ENCODE measurements around the gene CEP83.
"Not testable (repeated sequence)": the region's sequence is repeated elsewhere in the genome, so short reads cannot be mapped to it uniquely, and the experiment has no call there.

Gene CEP83

DNA sequence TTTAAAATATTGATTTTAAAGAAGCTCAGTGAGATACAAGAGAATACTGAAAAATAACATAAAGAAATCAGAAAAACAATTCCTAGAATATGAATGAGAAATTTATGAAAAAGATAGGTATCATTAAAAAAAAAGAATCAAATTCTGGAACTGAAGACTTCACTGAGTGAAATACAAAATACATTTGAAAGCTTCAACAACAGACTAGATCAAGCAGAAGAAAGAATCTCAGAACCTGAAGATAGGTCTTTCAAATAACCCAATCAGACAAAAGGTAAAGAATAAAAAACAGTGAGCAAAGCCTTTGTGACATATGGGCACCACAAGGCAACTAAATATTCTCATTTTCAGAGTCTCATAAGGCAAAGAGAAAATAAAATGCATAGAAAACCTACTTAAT lies 29.4 kb downstream of the CEP83 start:
- no peak for DNase-seq (ENCODE audit: low spot score)

DNA sequence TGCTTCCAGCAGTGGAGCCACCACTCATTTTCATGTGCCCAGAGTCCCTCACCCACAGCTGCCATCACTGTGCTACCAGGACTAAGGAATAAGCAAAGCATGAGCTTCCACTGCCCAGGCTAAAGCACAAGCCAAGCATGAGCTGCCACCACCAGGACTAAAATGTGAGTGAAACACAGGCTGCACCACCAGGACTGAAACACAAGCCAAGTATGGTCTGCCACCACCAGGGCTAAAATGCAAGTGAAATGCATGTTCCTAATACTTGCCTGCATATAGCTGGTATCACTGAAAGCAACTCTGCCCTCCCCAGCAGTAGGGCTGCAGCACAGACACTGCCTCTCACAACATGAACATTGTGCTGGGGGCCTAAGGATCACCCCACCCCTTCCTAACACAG lies 30.0 kb downstream of the CEP83 start:
- DNase-seq (ENCODE audit: low spot score), result no peak

GRCh38 chr12:94429191-94429590 lies 30.5 kb downstream of the CEP83 start:
- DNase-seq (ENCODE audit: low spot score), result no peak

DNA sequence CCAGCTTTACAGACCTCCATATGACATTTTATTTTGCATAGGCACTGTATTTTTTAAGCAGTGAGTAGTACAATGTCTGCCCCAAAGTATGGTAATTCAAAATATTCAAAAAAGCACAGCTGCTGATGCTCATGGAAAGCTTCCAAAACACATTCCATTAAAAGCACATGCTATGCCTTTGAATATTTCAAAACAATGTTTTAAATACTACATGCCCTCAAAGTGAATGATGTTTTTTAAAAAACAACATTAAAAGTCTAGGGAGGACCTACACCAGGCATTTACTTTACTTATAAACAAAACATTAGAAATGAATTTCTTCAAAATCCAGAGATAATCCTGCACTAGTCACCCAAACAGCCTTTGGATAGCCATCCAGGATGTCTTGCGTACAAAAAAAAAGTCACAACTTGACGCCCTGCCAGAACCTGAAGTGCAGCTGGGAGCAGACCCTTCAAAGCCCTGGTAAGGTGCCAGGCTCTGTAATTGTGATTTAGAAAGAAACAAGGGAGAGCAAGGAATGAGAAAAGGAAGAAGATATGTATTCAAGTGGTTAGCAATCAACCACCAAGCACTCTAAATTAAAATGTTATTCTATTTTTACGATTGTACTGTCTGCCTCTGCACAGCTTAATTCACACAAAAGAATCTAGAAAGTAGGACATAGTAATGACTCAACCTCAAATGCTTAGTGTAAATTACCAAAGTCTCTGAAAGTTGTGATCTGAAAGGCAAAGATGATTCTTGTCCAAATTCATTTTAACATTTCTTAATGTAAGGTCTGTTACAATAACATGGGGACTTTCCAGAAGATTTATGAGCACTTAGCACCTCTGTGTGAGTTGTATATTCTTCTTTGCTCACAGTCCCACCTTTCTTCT lies 31.9 kb downstream of the CEP83 start:
- no peak for DNase-seq (ENCODE audit: low spot score)

GRCh38 chr12:94426049-94426448 lies 33.6 kb downstream of the CEP83 start:
- DNase-seq (ENCODE audit: low spot score), result no peak

- not testable (repeated sequence) for DNase-seq (ENCODE audit: low spot score)
Measured at GRCh38 chr12:94424830-94425229, 34.8 kb downstream of the CEP83 start.

- DNase-seq (ENCODE audit: low spot score), result no peak
Measured at GRCh38 chr12:94421868-94422740, 37.6 kb downstream of the CEP83 start.

- DNase-seq (ENCODE audit: low spot score), result no peak
Measured at GRCh38 chr12:94418517-94418916, 41.1 kb downstream of the CEP83 start.

GRCh38 chr12:94416613-94417012 lies 43.1 kb downstream of the CEP83 start:
- DNase-seq (ENCODE audit: low spot score), result no peak

DNA sequence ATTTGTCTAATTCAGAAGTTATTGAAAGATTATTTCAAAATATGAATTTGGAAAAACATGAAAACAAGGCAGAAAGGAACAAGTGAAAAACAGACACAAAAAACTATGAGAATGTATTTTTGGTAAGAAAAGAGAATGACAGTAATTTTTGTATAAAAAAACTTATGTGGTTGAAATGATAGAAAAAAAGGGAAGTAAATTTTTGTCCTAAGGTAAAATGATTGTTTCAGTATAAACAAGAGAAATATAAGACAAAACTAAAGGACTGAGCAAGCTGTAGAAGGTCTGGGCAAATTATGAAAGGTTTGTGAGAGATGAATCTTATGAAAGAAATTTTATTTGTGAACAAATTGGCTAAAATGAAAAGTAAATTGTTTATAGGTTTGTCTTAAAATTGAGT lies 44.6 kb downstream of the CEP83 start:
- no peak for DNase-seq (ENCODE audit: low spot score)

GRCh38 chr12:94405413-94406116 lies 54.1 kb downstream of the CEP83 start:
- no peak for DNase-seq (ENCODE audit: low spot score)

DNA sequence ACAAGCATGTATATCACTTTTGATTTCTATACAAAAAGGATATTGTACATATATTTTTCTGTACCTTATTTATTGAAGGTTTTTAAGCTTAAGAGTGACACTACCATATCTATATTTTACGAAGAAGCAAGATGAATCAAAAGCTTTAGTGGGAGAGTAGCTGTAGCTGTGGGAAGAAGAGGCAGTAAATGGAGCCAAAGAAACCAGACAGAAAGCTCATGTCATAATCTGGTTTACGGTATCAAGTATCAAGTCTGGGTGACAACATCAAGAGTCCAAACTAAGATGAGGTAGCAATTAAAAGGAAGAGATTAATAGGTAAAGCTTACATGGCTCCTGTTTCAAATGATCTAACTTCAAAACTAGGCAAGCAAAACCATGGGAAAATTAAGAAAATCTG lies 54.8 kb downstream of the CEP83 start:
- no peak for DNase-seq (ENCODE audit: low spot score)

DNA sequence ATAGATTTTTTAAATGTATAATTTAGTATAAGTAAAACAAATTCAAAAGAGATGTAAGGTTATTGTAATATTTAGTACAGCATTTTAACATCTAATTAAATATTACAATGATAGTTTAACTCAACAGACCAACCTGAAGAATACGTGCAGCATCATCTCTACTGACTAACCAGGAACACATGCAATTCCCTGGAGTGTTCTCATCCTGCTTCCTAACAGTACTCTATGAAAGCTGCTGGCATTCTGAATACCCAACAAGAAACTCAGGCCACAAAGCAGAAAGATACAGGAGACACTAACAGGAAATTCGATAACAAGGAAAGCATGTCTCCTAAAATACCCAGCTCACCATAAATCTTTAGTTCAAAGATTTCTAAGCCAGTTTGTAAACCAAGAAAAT lies 58.3 kb downstream of the CEP83 start:
- no peak for DNase-seq (ENCODE audit: low spot score)

- not testable (repeated sequence) for DNase-seq (ENCODE audit: low spot score)
Measured at GRCh38 chr12:94398685-94399084, 61.0 kb downstream of the CEP83 start.

GRCh38 chr12:94397401-94397800 lies 62.3 kb downstream of the CEP83 start:
- no peak for DNase-seq (ENCODE audit: low spot score)

- not testable (repeated sequence) for DNase-seq (ENCODE audit: low spot score)
Measured at GRCh38 chr12:94396014-94396413, 63.7 kb downstream of the CEP83 start.

- no peak for DNase-seq (ENCODE audit: low spot score)
Measured at GRCh38 chr12:94390130-94390485, 69.6 kb downstream of the CEP83 start.

DNA sequence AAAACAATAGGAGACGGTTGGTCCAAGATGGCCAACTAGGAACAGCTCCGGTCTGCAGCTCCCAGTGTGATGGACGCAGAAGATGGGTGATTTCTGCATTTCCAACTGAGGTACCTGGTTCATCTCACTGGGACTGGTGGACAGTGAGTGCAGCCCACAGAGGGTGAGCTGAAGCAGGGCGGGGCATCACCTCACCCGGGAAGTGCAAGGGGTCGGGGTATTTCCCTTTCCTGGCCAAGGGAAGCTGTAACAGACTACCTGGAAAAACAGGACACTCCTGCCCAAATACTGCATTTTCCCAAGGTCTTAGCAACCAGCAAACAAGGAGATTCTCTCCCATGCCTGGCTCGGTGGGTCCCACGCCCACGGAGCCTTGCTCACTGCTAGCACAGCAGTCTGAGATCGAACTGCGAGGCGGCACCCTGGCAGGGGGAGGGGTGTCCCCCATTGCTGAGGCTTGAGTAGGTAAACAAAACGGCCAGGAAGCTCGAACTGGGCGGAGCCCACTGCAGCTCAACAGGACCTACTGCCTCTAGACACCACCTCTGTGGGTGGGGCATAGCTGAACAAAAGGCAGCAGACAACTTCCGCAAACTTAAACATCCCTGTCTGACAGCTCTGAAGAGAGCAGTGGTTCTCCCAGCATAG lies 70.1 kb downstream of the CEP83 start:
- DNase-seq (ENCODE audit: low spot score), result peak; percentile 49

DNA sequence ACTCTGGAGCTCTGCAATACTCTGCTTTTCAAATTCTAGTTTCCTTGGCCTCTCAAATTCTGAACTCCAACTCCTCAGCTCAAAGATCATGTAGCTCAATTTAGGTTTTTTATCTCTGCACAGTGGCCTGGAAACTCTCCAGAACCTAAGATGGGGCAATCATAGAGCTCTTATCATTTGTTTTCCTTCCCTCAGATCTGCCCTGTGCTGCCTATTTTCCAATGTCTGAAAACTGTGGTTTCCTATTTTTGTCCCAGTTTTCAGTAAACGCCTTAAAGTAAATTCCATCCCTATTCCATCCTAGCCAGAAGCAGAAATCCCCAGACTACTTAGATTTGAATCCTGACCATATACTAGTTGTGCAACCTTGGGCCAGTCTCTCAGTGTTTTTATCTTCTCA lies 73.2 kb downstream of the CEP83 start:
- no peak for DNase-seq (ENCODE audit: low spot score)

GRCh38 chr12:94384030-94384429 lies 75.6 kb downstream of the CEP83 start:
- no peak for DNase-seq (ENCODE audit: low spot score)

DNA sequence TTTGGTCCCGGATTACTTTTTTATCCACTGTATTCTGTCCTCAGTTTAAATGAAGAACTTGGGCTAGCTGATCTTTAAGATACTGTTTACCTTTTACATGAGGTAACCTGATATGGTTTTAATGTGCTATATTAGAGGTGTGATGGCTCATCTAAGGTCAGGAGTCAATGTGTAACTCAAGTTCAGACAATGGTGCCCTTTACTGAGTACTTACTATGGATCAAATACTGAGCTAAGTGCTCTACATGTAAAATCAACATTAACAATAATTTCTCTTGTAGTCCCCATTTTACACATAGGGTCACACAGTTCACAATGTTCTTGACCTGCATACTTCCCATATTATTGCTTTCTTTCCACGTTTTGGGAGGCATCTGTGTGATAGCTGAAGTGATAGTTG lies 79.2 kb downstream of the CEP83 start:
- no peak for DNase-seq (ENCODE audit: low spot score)

DNA sequence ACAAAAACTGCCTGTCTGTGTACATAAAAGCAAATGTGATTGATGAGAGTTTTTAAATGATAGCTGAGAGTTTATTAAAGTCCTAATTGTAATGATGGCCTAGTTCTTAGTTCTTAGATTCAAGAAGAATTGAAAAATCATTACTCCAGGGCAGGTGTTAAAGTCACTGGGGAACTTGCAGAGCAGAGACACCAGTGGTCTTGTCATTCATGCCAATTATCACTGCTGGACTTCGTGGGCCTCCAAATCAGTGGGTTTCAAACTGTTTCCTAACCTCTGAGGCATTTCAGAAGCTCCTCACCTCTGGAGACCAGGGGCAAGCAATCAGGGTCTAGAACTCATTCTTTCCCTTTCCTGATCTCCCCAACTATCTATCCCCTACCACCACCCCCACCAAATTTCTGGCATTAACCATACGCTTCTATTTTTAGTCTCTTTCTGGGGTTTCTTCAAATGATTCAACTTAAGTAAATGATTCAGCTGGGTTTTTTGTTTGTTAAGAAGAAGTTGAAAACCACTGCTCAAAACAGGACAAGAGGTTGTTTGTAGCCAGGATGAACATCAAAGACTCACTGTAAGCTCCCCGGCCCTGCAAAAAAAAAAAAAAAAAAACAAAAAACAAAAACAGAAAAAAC lies 80.1 kb downstream of the CEP83 start:
- DNase-seq (ENCODE audit: low spot score), result no peak

All from iPS-NIHi11 (cell line).